K562 (cell line): ENCODE results near the gene HLA-DQA2. TPM values are rescaled to one million over a fixed set of nuclear protein-coding genes. Genes with fewer than 3 reads are reported as not detected.
A peak's percentile ranks its signal among the peaks of the same experiment; 100 is the strongest.

Source experiments
- ATAC-seq: fragments of 200-7000 bp; cut with Tn5 transposase; 3 replicates; pipeline ENCODE4 v1.9.1; 2020; ENCODE audit warnings: moderate library complexity
- BruUV-seq: library from RNA; stranded (reverse); fragments of 400-500 nt; replicated peaks from 2 replicates; lab custom pipeline; 2021; lab: Mats Ljungman, UMichigan
- CTCF ChIA-PET: fragments of 300-600 bp; formaldehyde crosslinking; extraction: SDS; loops from one replicate; lab custom pipeline; 2021; ENCODE audit warnings: low intra/inter-chr PET ratio; lab: Yijun Ruan, JAX
- POLR2A ChIA-PET: fragments of 300-600, 350-650 bp; sonication (Branson Sonifier 250); formaldehyde crosslinking; extraction: SDS; loops from one replicate; lab custom pipeline; 2021; ENCODE audit warnings: antibody characterized with exemption, inconsistent platforms; lab: Yijun Ruan, JAX
- DNase-seq, 4 experiments: peaks; one replicate each; pipeline versions ENCODE4 v3.0.0 to v3.0.0-alpha.2; 2011 to 2018; ENCODE audit warnings: low spot score in 3 of 4, mixed read lengths in 3 of 4; ENCODE audit errors: extremely low read depth in 1 of 4
- FAIRE-seq: peaks from 2 replicates; lab custom pipeline; 2011; peaks lifted over from hg19 to GRCh38; lab: Jason Lieb, UNC
- H2AFZ ChIP-seq: 2 replicates; pipeline ENCODE4 v1.6.0; 2011; ENCODE audit warnings: low read depth, low read length, control low read depth, inconsistent platforms
- H3K27ac ChIP-seq: fragments of 200-600 bp; 3 replicates; pipeline ENCODE4 v1.8.0; 2011; ENCODE audit warnings: low read depth, mild to moderate bottlenecking, control low read depth, inconsistent platforms, low read length, moderate library complexity, mixed read lengths; ENCODE audit errors: extremely low read depth
- H3K27me3 ChIP-seq, 2 experiments: fragments of 300-600 bp in 1 of 2; 2 replicates in 1 of 2; 3 replicates in 1 of 2; pipeline versions ENCODE4 v1.6.0 to v1.8.0; 2011; ENCODE audit warnings: inconsistent platforms in 2 of 2, low read length in 2 of 2, mild to moderate bottlenecking in 1 of 2, mixed read lengths in 1 of 2, moderate library complexity in 1 of 2; ENCODE audit not compliant: control insufficient read depth in 2 of 2, insufficient read depth in 2 of 2
- H3K36me3 ChIP-seq: fragments of 300-600 bp; 3 replicates; pipeline ENCODE4 v1.8.0; 2011; ENCODE audit warnings: mild to moderate bottlenecking, low read length, inconsistent platforms; ENCODE audit not compliant: control insufficient read depth, insufficient read depth
- H3K4me1 ChIP-seq, 2 experiments: fragments of 200-600 bp in 1 of 2; replicated peaks in 1 of 2; 2 replicates in 1 of 2; 3 replicates in 1 of 2; pipeline versions ENCODE4 v1.5.1 to v1.8.0; 2011; ENCODE audit warnings: inconsistent platforms in 2 of 2, low read length in 2 of 2, mild to moderate bottlenecking in 1 of 2, mixed read lengths in 1 of 2, moderate library complexity in 1 of 2; ENCODE audit not compliant: control insufficient read depth in 2 of 2, insufficient read depth in 2 of 2
- H3K4me2 ChIP-seq: 2 replicates; pipeline ENCODE4 v1.6.1; 2011; ENCODE audit warnings: low read length, control low read depth, inconsistent platforms, mixed read lengths; ENCODE audit not compliant: insufficient read depth
- H3K4me3 ChIP-seq: fragments of 200-600 bp; sonication (generic), shearing (Covaris generic); 2 replicates; pipeline ENCODE4 v1.5.1; 2016; ENCODE audit warnings: control low read depth, inconsistent platforms
- H3K79me2 ChIP-seq: fragments of 200-600 bp; 3 replicates; pipeline ENCODE4 v1.8.0; 2011; ENCODE audit warnings: low read length, inconsistent platforms; ENCODE audit not compliant: control insufficient read depth, insufficient read depth
- H3K9ac ChIP-seq, 2 experiments: 2 replicates each; pipeline versions ENCODE4 v1.6.0 to v1.6.1; 2011; ENCODE audit warnings: low read depth in 2 of 2, low read length in 2 of 2, control low read depth in 1 of 2, inconsistent platforms in 1 of 2, mild to moderate bottlenecking in 1 of 2, mixed read lengths in 1 of 2; ENCODE audit not compliant: insufficient read depth in 1 of 2
- H3K9me1 ChIP-seq: one replicate; pipeline ENCODE4 v1.6.0; 2011; ENCODE audit warnings: inconsistent platforms, mild to moderate bottlenecking, low read length, moderate library complexity; ENCODE audit not compliant: control insufficient read depth, insufficient read depth
- H3K9me3 ChIP-seq: replicated peaks from 2 replicates; pipeline ENCODE4 v1.5.1; 2011; ENCODE audit warnings: low read depth, low read length, inconsistent platforms; ENCODE audit not compliant: control insufficient read depth, insufficient read depth
- H4K20me1 ChIP-seq: replicated peaks from 2 replicates; pipeline ENCODE4 v1.6.1; 2011; ENCODE audit warnings: low read length, inconsistent platforms, mixed read lengths; ENCODE audit not compliant: control insufficient read depth, insufficient read depth
- CEBPG ChIP-seq, 3 experiments: fragments of 200-800 bp in 1 of 3; sonication (Bioruptor generic) in 1 of 3; sonication (generic) in 1 of 3; formaldehyde crosslinking in 1 of 3; IDR thresholded peaks in 2 of 3; conservative IDR thresholded peaks in 1 of 3; 2 replicates each; pipeline versions ENCODE4 v1.6.1 to v1.8.0; 2016 to 2022; ENCODE audit warnings: missing compliant biosample characterization in 2 of 3, missing genetic modification characterization in 2 of 3, mild to moderate bottlenecking in 1 of 3, missing genetic modification reagents in 1 of 3
- HDGF ChIP-seq: fragments of 450-650 bp; IDR thresholded peaks from 2 replicates; pipeline ENCODE4 v1.6.1; 2016
- HEY1 ChIP-seq: fragments of 250-450 bp; sonication (Bioruptor Pico); IDR thresholded peaks from 2 replicates; pipeline ENCODE4 v1.5.0; 2020; ENCODE audit warnings: mild to moderate bottlenecking, moderate library complexity, borderline replicate concordance
- JUNB ChIP-seq: fragments of 450-650 bp; formaldehyde crosslinking; conservative IDR thresholded peaks from 2 replicates; pipeline ENCODE4 v1.4.0; 2020; ENCODE audit warnings: mild to moderate bottlenecking
- KAT7 ChIP-seq: sonication (generic); formaldehyde crosslinking; IDR thresholded peaks from 2 replicates; pipeline ENCODE4 v1.8.0; 2022; ENCODE audit warnings: missing genetic modification reagents, mild to moderate bottlenecking, borderline replicate concordance
- MEF2A ChIP-seq: IDR thresholded peaks from 2 replicates; pipeline ENCODE4 v1.6.1; 2011; ENCODE audit warnings: low read depth, mild to moderate bottlenecking, low read length, moderate library complexity; ENCODE audit not compliant: control insufficient read depth
- SRSF1 ChIP-seq: fragments of 200-400 bp; formaldehyde crosslinking; IDR thresholded peaks from 2 replicates; pipeline ENCODE4 v1.6.1; 2017; ENCODE audit warnings: mild to moderate bottlenecking, low read depth, low read length, moderate library complexity
- XRCC3 ChIP-seq: fragments of 450-650 bp; IDR thresholded peaks from 2 replicates; pipeline ENCODE4 v1.6.1; 2017; ENCODE audit warnings: mild to moderate bottlenecking, moderate library complexity
- ZNF184 ChIP-seq: sonication (generic); formaldehyde crosslinking; IDR thresholded peaks from 2 replicates; pipeline ENCODE4 v1.5.0; 2020; ENCODE audit warnings: missing genetic modification reagents
- WGBS: fragments of 100-300 bp; shearing (Covaris generic); methylation state at CpG from one replicate; pipeline ENCODE4 v1.1.6; 2016; ENCODE audit warnings: low coverage, mixed read lengths; ENCODE audit not compliant: insufficient coverage; ENCODE audit errors: missing lambda C conversion rate; 5-methylcytosine and 5-hydroxymethylcytosine counted together
- in situ Hi-C: fragments of 300-500 bp; cut with MboI; formaldehyde crosslinking; loops from 4 replicates; pipeline ENCODE4 v1.15.0; 2018; ENCODE audit warnings: inconsistent platforms, mixed read lengths
- intact Hi-C: fragments of 100-400 bp; cut with micrococcal nuclease; formaldehyde crosslinking; loops from 2 replicates; pipeline ENCODE4 v1.14.2; 2022
- polyA plus RNA-seq, 8 experiments: library from polyadenylated mRNA; depleted of rRNA in 4 of 8; stranded (reverse) in 5 of 8; unstranded in 3 of 8; fragments of >200 nt; fragmentation: Nextera tagmentation in 2 of 8; fragmentation: Illumina TruSeq in 1 of 8; extraction: Ambion mirVana in 2 of 8; extraction: Trizol in 1 of 8; gene quantifications; 2 replicates each; pipeline versions ENCODE4 v1.2.1 to v1.2.3, GENCODE V29; 2011 to 2014; ENCODE audit warnings: inconsistent platforms in 1 of 8, missing spikeins in 1 of 8
- total RNA-seq, 7 experiments: library from RNA; depleted of rRNA in 6 of 7; stranded (reverse); fragments of >200 nt in 6 of 7; fragmentation: Illumina TruSeq in 2 of 7; extraction: Trizol in 2 of 7; gene quantifications; 2 replicates each; pipeline versions ENCODE4 v1.2.1 to v1.2.3, GENCODE V29; 2011 to 2021; ENCODE audit warnings: low replicate concordance in 1 of 7
- TF ChIP-seq, protein P1 (sequence below): sonication (generic); formaldehyde crosslinking; IDR thresholded peaks from 2 replicates; pipeline ENCODE4 v1.8.0; 2023; ENCODE audit warnings: missing genetic modification reagents, mild to moderate bottlenecking, borderline replicate concordance

Gene HLA-DQA2
- total and polyA plus RNA-seq, 9 of the 15 experiments (the other 6 are each of a cell fraction or from before 2014, with no cell fraction given), result not detected

DNA sequence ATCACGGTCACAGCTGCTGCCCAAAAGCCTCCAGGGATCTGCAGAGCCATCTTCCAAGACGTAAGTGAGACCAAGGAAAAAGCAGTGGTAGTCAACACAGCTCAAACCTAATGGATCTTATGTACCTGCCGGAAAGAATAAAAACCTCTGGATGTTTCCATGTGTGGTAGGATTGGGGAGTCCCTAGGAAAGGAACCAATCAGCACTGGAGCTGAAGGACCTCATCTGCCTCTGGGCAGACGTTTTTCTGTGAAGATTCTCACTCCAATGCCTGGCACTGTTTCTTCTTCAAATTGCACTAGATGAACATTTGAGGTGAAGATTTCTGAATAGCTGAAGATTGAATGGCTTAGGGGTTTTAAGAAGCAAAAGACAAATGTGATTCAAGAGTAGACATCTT, 22.2 kb downstream of the HLA-DQA2 start, which contains the start of gene HLA-DQB2:
Gene HLA-DQB2 (minus strand): TSS at position 112 of the 400 bp plus-strand sequence. CDS start 62 bp downstream, at position 50.
- intact Hi-C loops (no loop called here), in situ Hi-C loops (no loop called here)
- Histone ChIP-seq H3K36me3 (no peaks in the 10 kb centered on the region), H3K4me3 (no peak within 1 kb of the TSS), H3K9me1 (no peaks in the 10 kb centered on the region), H3K9ac (no peak within 1 kb of the TSS), H3K9me3 (no peaks in the 10 kb centered on the region), H4K20me1 (no peaks in the 10 kb centered on the region), H3K79me2 (no peaks in the 10 kb centered on the region), H3K4me2 (no peak within 1 kb of the TSS), H3K27ac (no peak within 1 kb of the TSS), H3K4me1 (peaks cover 0 to 8% of the 10 kb centered on the region in 2 experiments; a peak in 1 of 5 replicates), H2AFZ (no peak within 1 kb of the TSS), H3K27me3 (peaks cover 19 to 42% of the 10 kb centered on the region in 2 experiments; a peak in 3 of 5 replicates)
- BruUV-seq, result no TSS peak
- TF ChIP-seq HDGF (no peak), KAT7 (no peak), MEF2A (no peak), SRSF1 (no peak), HEY1 (CRISPR knock-in tag) (no peak), JUNB (CRISPR knock-in tag) (no peak), XRCC3 (no peak), ZNF184 (CRISPR knock-in tag) (no peak), CEBPG (CRISPR knock-in tag; IDR thresholded peaks at IDR 0.05) (no peak), CEBPG (tag; conservative IDR thresholded peaks at IDR 0.05 in 1 of 2, IDR thresholded peaks at IDR 0.05 in 1 of 2) (no peak)
- TF ChIP-seq, protein P1, sequence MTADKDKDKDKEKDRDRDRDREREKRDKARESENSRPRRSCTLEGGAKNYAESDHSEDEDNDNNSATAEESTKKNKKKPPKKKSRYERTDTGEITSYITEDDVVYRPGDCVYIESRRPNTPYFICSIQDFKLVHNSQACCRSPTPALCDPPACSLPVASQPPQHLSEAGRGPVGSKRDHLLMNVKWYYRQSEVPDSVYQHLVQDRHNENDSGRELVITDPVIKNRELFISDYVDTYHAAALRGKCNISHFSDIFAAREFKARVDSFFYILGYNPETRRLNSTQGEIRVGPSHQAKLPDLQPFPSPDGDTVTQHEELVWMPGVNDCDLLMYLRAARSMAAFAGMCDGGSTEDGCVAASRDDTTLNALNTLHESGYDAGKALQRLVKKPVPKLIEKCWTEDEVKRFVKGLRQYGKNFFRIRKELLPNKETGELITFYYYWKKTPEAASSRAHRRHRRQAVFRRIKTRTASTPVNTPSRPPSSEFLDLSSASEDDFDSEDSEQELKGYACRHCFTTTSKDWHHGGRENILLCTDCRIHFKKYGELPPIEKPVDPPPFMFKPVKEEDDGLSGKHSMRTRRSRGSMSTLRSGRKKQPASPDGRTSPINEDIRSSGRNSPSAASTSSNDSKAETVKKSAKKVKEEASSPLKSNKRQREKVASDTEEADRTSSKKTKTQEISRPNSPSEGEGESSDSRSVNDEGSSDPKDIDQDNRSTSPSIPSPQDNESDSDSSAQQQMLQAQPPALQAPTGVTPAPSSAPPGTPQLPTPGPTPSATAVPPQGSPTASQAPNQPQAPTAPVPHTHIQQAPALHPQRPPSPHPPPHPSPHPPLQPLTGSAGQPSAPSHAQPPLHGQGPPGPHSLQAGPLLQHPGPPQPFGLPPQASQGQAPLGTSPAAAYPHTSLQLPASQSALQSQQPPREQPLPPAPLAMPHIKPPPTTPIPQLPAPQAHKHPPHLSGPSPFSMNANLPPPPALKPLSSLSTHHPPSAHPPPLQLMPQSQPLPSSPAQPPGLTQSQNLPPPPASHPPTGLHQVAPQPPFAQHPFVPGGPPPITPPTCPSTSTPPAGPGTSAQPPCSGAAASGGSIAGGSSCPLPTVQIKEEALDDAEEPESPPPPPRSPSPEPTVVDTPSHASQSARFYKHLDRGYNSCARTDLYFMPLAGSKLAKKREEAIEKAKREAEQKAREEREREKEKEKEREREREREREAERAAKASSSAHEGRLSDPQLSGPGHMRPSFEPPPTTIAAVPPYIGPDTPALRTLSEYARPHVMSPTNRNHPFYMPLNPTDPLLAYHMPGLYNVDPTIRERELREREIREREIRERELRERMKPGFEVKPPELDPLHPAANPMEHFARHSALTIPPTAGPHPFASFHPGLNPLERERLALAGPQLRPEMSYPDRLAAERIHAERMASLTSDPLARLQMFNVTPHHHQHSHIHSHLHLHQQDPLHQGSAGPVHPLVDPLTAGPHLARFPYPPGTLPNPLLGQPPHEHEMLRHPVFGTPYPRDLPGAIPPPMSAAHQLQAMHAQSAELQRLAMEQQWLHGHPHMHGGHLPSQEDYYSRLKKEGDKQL (CRISPR knock-in tag), result no peak
- ATAC-seq, result no peak
- peak in 1 of 4 experiments; percentile 34 for DNase-seq
- ChIA-PET CTCF (no interaction called here), POLR2A (interaction anchor here (0.7 kb wide), 2 partner anchors 128 to 1554 kb away, joined by 3 read pairs; no protein-coding TSS in a partner anchor)
- no peak for FAIRE-seq
- 0% methylated on average over 4 of the region's 4 CpGs for WGBS
